GM19455 (cell line): ENCODE results near the gene MAPK12.
"Not testable (repeated sequence)": the region's sequence is repeated elsewhere in the genome, so short reads cannot be mapped to it uniquely, and the experiment has no call there.

Experiments used
- ATAC-seq: cut with Tn5 transposase; IDR thresholded peaks from one replicate; pipeline ENCODE4 v1.9.1; 2021; ENCODE audit not compliant: unreplicated experiment

The MAPK12 gene

GRCh38 chr22:50282361-50283155 is 21.1 kb upstream of the MAPK12 start:
- ATAC-seq = no peak

GRCh38 chr22:50281957-50282356 is 20.5 kb upstream of the MAPK12 start:
- no peak for ATAC-seq

DNA sequence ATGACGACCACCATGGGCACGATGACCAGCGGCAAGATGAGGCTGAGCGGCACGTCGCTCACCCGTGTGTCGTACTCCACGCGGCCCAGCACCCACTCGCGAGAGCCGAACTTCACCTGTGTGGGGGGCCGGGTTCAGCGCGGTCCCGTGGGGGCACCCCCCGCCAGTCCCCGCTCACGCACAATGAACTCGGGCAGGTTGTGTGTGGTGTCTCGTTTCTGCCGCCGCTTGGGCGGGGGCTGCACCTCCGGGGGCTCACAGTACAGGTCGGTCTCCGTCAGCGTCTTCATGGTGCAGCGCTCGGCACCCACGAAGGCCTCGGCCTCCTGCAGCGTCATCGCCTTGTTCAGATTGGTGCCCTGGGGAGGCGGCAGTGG is 19.9 kb upstream of the MAPK12 start:
- no peak for ATAC-seq

DNA sequence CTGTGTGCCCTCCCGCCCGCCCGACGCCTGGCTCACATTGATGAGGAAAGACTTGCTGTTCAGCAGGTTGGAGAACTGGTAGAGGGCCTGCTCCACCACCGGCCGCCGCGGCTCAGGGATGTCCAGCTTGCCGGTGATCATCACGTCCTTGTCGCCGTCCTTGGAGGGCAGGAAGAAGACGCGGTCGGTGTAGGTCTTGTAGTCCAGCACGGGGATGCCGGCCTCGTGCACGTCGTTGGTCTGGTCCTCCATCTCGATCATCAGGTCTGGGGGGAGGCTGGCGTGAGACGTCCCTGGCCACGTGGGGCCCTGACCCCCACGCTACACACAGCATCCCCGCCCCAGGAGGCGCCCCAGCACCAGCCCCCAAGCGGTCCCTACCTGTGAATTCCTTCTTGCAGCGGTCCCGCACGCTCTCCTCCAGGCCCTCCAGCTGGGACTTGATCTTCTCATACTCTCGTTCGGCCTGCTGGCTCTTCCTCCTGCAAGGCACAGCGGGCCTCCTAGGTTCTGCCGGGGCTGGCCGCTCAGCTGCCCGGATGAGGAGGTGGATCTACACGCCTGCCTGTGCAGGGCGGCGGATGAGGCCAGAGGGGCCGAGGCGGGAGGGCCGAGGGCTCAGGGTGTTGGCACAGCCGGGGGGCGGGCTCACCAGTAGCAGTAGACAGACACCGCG is 19.4 kb upstream of the MAPK12 start:
- no peak for ATAC-seq

- no peak for ATAC-seq
Observed at GRCh38 chr22:50280022-50280707, 18.7 kb upstream of the MAPK12 start.

GRCh38 chr22:50278956-50279619 is 17.6 kb upstream of the MAPK12 start:
- no peak for ATAC-seq

DNA sequence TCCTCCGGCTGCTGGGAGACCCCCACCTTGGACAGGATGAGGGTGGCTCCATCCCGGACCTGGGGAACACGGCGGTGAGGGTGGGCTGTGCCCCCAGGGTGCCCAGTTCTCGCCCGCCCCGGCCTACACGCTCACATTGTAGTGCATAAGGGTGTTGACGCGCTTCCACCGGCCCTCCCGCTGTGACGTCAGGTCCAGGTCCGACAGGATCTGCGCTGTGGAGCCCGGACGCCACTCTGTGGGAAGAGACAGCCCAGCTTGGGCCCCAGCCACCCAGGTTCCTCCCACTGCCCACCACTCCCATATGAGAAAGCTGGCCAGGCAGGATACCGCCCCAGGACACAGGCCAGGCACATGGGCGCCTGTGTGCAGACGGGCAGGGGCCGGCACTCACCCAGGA is 17.0 kb upstream of the MAPK12 start:
- no peak for ATAC-seq

DNA sequence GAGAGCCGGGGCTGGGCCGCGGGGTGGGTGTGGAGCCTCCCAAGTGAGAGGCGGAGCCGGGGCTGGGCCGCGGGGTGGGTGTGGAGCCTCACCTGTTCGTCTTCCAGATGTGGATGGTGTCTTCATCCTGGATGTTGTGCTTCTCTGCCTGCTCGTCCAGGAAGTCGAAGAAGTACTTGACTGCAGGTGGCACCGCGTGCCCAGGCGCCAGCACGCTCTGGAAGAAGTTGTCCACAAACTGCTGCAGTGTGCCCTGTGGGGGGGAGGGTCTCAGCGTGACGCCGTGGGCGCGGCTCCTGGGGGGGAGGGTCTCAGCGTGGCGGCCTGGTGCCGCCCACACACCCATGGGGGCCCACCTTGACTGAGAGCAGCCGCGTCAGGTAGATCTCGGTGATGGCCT is 16.3 kb upstream of the MAPK12 start:
- ATAC-seq = no peak

DNA sequence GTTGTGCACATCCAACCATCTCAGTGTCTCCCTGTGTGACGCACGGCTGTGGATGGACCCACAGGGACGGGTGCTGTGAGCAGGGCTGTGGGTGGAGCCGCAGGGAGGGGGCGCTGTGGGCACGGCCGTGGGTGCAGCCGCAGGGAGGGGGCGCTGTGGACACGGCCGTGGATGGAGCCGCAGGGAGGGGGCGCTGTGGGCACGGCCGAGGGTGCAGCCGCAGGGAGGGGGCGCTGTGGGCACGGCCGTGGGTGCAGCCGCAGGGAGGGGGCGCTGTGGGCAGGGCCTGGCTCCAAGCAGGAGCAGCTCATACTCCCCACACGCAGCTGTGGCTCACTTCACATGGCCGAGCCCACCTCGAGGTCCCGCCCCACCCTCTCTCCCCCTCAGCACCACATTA is 14.7 kb upstream of the MAPK12 start:
- peak; percentile 59 for ATAC-seq

- ATAC-seq = no peak
Observed at GRCh38 chr22:50275181-50276055, 13.9 kb upstream of the MAPK12 start.

DNA sequence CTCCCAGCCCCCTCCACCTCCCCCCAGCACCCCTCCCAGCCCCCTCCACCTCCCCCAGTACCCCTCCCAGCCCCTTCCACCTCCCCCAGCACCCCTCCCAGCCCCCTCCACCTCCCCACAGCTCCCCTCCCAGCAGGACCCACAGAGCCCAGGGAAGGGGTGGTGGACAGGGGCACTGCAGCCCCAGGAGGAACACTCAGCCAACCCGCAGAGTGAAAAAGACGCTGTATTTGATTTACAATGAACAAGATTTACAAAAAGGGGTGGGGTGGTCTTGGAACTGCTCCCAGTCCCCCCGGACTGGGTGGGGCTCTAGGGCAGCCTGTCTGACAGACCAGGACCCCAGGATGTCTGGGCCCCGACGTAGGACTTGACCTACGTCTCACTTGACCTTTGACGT is 13.3 kb upstream of the MAPK12 start:
- ATAC-seq = no peak

DNA sequence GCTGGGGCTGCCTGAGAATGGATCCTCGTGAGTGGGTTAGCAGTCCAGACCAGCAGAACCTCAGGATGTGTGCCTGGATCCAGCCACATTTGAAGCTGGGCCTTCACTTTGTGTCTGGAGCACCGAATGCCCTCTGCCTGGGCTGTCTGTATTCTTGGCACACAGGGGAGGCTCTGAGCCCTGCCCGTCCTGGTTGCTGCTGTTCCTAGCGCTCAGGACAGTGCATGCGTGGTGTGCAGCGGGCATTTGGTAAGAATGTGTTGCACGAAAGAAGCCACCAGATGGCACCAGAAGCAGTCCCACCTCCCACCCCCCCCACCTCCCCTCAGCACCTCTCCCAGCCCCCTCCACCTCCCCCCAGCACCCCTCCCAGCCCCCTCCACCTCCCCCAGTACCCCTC is 12.8 kb upstream of the MAPK12 start:
- no peak for ATAC-seq

DNA sequence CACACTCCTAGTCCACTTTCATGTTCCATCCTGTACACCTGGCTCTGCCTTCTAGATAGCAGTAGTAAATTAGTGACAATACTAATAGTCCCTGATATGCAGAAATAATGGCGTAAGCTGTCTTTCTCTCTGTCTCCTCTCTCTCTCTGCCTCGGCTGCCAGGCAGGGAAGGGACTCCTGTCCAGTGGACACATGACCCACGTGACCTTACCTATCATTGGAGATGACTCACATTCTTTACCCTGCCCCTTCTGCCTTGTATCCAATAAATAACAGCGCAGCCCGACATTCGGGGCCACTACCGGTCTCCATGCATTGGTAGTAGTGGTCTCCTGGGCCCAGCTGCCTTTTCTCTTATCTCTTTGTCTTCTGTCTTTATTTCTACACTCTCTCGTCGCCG is 12.3 kb upstream of the MAPK12 start:
- ATAC-seq = not testable (repeated sequence)

GRCh38 chr22:50273352-50273751 is 11.9 kb upstream of the MAPK12 start:
- not testable (repeated sequence) for ATAC-seq

- ATAC-seq = no peak
Observed at GRCh38 chr22:50272044-50272802, 10.7 kb upstream of the MAPK12 start.

GRCh38 chr22:50271519-50271970 is 10.1 kb upstream of the MAPK12 start:
- no peak for ATAC-seq

- ATAC-seq = no peak
Observed at GRCh38 chr22:50270666-50271394, 9.3 kb upstream of the MAPK12 start.

- peak; percentile 41 for ATAC-seq
Observed at GRCh38 chr22:50269970-50270665, 8.6 kb upstream of the MAPK12 start, which contains the start of gene MAPK11. Gene MAPK11 (minus strand): TSS chr22:50270380. CDS start chr22:50270292, 88 bp downstream.
